Progenitor cell of endocrine pancreas (in vitro differentiated cells): ENCODE measurements around the gene SLC9A3. TPM values are rescaled to one million over a fixed set of nuclear protein-coding genes. Genes with fewer than 3 reads are reported as not detected.

Experiments used
- DNase-seq: peaks from one replicate; pipeline ENCODE4 v3.0.0; 2021; ENCODE audit warnings: low spot score; ENCODE audit not compliant: unreplicated experiment
- H3K27ac Mint-ChIP-seq: 2 replicates; pipeline ENCODE4 v1.8.0; 2021; ENCODE audit warnings: mild to moderate bottlenecking, moderate library complexity, mixed read lengths
- H3K27me3 Mint-ChIP-seq: 2 replicates; pipeline ENCODE4 v1.8.0; 2021; ENCODE audit warnings: mixed read lengths
- H3K36me3 Mint-ChIP-seq: 2 replicates; pipeline ENCODE4 v1.8.0; 2022; ENCODE audit warnings: mixed read lengths; ENCODE audit not compliant: insufficient read depth
- H3K4me1 Mint-ChIP-seq: 2 replicates; pipeline ENCODE4 v1.8.0; 2021; ENCODE audit warnings: low read depth, mixed read lengths
- H3K4me3 Mint-ChIP-seq: 2 replicates; pipeline ENCODE4 v1.8.0; 2021; ENCODE audit warnings: low read depth, mild to moderate bottlenecking, moderate library complexity, mixed read lengths
- H3K9me3 Mint-ChIP-seq: 2 replicates; pipeline ENCODE4 v1.8.0; 2021; ENCODE audit warnings: low read depth, mixed read lengths
- total RNA-seq: library from RNA; stranded (reverse); gene quantifications from 2 replicates; pipeline ENCODE4 v1.2.1, GENCODE V29; 2021
- TF ChIP-seq, protein P1 (sequence below): fragments of 200-600 bp; sonication (generic); IDR thresholded peaks from one replicate; pipeline ENCODE4 v1.5.0; 2021; ENCODE audit warnings: antibody characterized with exemption, mild to moderate bottlenecking; ENCODE audit not compliant: unreplicated experiment

SLC9A3 gene
- total RNA-seq, 1 donor from 2014 or later: 1.7 TPM

DNA sequence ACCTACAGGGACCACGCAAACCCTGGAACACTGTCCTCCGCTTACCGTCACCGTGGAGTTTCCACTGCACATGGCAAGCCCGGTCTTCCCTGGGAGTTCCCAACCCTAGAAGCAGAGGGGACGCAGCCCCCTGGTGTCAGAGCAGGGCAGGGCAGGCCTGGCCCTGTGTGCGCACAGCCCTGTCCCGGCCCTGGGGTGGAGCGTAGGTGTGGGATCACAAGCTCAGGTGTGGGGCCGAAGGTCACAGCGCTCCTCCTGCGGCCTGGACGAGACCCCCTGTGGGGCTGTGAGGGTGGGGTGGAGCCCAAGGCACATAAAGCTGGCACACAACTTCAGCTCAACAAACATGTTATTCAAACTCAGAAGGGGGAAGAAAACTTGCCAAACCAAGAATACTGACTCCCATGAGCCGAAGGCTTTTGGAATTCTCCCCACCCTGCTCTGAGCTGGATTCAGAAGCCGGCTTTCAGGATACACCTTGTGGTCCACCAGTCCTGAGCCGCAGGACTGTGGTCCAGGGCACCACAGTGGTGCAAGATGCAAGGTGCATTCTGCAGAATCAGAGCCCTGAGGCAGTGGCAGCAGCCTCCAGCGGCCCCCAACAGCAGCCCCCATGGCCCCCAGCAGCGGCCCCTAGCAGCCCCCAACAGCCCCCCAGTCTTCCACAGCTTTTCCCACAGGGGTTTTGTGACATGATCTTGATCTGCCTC, 93.1 kb downstream of the SLC9A3 start:
- no peaks in the 10 kb centered on the region for H3K36me3 Mint-ChIP-seq
- H3K27ac Mint-ChIP-seq: no peak overlapping the region
- H3K9me3 Mint-ChIP-seq: peaks cover 8% of the 10 kb centered on the region
- peaks cover 4% of the 10 kb centered on the region for H3K4me1 Mint-ChIP-seq
- peaks cover 6% of the 10 kb centered on the region for H3K27me3 Mint-ChIP-seq
- DNase-seq: peak; percentile 64
- TF ChIP-seq, protein P1, sequence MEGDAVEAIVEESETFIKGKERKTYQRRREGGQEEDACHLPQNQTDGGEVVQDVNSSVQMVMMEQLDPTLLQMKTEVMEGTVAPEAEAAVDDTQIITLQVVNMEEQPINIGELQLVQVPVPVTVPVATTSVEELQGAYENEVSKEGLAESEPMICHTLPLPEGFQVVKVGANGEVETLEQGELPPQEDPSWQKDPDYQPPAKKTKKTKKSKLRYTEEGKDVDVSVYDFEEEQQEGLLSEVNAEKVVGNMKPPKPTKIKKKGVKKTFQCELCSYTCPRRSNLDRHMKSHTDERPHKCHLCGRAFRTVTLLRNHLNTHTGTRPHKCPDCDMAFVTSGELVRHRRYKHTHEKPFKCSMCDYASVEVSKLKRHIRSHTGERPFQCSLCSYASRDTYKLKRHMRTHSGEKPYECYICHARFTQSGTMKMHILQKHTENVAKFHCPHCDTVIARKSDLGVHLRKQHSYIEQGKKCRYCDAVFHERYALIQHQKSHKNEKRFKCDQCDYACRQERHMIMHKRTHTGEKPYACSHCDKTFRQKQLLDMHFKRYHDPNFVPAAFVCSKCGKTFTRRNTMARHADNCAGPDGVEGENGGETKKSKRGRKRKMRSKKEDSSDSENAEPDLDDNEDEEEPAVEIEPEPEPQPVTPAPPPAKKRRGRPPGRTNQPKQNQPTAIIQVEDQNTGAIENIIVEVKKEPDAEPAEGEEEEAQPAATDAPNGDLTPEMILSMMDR: peak; percentile 85
- no peak overlapping the region for H3K4me3 Mint-ChIP-seq

DNA sequence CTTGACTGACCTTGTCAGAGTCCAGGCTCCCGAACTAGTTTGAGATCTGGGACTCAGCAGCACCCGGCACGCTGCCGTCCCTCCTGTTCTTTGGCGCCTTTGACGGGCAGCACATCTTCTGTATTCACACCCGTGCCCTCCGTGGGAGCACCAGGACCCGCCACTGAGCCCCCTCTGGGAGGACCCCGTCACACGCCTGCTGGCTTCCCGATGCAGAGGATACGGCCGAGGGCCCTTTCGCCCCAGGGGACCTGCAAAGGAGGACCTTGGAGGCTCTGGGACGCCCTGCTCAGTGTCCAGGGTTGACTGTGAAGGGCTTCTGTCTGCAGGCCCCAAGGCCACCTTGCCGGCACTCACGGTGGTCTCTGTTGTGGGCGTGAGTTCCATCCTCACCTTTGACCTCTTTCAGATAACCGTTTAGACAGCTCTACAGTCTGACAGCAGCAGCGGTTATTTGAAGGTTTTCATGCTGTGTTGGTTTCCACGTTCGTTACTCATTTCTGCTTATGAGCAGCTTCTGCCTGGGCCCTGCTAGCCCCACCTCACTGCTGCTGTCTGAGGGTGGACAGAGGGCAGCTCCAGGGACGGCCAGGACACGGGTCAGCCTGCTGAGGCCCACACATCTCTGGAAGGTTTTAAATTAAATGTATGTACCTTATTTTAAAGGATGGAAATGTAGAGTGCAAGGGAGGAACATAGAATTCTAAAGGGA, 93.9 kb downstream of the SLC9A3 start:
- DNase-seq: no peak
- TF ChIP-seq, protein P1: no peak

DNA sequence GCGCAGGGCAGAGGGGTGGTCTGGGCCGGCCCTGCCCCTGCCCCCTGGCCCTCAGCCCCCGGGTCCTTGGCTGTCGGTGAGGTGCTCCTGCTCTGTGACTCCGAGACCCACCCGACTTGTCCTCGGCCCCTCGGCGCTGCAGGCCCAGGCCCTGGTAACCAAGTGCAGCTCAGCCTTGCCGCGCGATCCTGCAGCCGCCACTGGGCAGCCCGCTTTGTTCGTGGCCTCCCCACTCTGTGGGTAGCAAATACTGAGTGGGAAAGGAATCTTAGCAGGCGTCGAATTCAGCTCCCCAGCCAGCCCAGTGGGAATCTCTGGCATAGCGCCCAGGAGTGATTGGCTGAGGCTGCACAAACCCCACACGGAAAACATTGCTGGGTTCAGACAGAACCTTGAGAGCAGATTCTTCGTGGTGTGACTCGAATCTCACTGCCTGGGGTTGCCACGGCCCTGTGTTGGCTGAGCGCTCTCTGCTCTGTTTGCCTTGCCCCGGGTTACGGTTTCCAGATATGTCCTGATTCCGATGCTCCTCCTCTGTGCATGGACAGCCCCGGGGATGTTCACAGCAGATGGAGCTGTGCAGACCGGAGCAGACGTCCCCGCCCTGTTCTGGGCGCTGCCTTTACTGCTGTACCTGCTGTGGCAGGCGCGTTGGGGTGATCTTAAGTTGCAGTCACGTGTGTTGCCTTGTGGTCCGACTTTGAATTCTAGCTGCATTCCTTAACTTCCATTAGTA, 94.6 kb downstream of the SLC9A3 start:
- Mint-ChIP-seq H3K4me1 (peaks cover 4% of the 10 kb centered on the region), H3K9me3 (peaks cover 10% of the 10 kb centered on the region), H3K27ac (no peak overlapping the region), H3K27me3 (peaks cover 3% of the 10 kb centered on the region), H3K4me3 (no peak overlapping the region), H3K36me3 (no peaks in the 10 kb centered on the region)
- no peak for DNase-seq
- TF ChIP-seq, protein P1: no peak

More for the DNA sequence above, 93.9 kb downstream of the SLC9A3 start:
- Mint-ChIP-seq H3K4me3 (no peak overlapping the region), H3K27me3 (peaks cover 6% of the 10 kb centered on the region), H3K4me1 (peaks cover 4% of the 10 kb centered on the region), H3K9me3 (peaks cover 10% of the 10 kb centered on the region), H3K36me3 (no peaks in the 10 kb centered on the region), H3K27ac (no peak overlapping the region)

DNA sequence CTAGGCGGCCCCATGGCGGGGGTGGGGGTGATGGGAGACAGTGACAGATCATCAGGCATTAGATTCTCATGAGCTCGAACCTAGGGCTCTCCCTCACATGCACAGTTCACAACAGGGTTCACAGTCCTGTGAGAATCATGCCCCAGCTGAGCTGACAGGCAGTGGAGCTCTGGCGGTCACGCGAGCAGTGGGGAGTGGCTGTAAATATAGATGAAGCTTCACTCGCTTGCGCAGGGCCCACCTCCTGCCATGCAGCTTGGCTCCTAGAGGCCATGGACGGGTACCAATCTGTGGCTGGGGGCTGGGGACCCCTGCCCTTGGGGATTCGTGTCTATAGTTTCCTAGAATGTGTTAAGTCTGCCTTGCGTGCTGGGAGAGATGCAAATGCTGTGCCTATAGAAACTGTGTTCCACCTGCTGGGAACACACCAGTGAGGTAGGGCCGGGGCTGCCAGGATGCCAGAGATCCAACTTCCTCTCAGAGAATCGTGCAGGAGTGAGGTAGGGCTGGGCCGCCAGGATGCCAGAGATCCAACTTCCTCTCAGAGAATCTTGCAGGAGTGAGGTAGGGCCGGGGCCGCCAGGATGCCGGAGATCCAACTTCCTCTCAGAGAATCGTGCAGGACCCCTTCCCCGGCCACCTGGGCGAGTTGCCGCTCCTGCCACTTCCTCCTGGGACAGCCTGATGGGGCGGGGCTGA, 95.3 kb downstream of the SLC9A3 start:
- DNase-seq: no peak
- TF ChIP-seq, protein P1: no peak
- Mint-ChIP-seq H3K36me3 (no peaks in the 10 kb centered on the region), H3K9me3 (peaks cover 10% of the 10 kb centered on the region), H3K27me3 (peaks cover 3% of the 10 kb centered on the region), H3K4me1 (peaks cover 4% of the 10 kb centered on the region), H3K4me3 (no peak overlapping the region), H3K27ac (no peak overlapping the region)

DNA sequence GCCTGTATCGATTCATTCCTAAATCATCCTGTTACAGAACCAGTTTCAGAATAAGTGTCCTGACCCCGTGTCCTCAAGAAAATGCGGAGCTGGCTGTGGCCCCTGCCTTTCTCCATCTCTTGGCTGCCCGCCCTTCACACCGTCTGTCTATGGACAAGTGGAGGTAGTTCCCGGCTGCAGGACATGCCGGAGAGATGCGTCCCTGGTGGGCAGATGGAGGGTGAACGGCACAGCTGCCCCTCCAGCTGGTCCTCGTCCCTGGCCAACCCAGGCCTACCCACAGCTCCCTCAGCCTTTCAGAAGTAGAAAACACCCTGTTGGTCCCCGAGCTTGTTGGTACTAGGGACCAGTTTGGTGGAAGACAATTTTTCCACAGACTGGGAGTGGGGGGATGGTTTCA, 96.0 kb downstream of the SLC9A3 start:
- Mint-ChIP-seq H3K27me3 (peaks cover 3% of the 10 kb centered on the region), H3K36me3 (no peaks in the 10 kb centered on the region), H3K4me1 (peaks cover 4% of the 10 kb centered on the region), H3K9me3 (peaks cover 10% of the 10 kb centered on the region), H3K27ac (no peak overlapping the region), H3K4me3 (no peak overlapping the region)
- TF ChIP-seq, protein P1: no peak
- DNase-seq: no peak
